Peyer's patch (tissue), 4 donors: ENCODE data around the gene VWDE.

Source experiments
- POLR2A ChIP-seq, 2 donors: fragments of 450-650 bp; IDR thresholded peaks; one replicate each; pipeline ENCODE4 v1.5.1; 2017; ENCODE audit warnings: antibody characterized with exemption in 2 of 2, mild to moderate bottlenecking in 2 of 2, moderate library complexity in 2 of 2
- TF ChIP-seq, protein P1 (sequence below), 6 experiments: fragments of 450-650 bp in 4 of 6; fragments of 200-600 bp in 2 of 6; sonication (generic) in 1 of 6; IDR thresholded peaks; one replicate each; pipeline ENCODE4 v1.5.1; 2017 to 2019; ENCODE audit warnings: antibody characterized with exemption in 6 of 6, mild to moderate bottlenecking in 3 of 6, moderate library complexity in 1 of 6

GRCh38 chr7:12402365-12402725 is 1.3 kb downstream of the VWDE start:
- TF ChIP-seq, protein P1, sequence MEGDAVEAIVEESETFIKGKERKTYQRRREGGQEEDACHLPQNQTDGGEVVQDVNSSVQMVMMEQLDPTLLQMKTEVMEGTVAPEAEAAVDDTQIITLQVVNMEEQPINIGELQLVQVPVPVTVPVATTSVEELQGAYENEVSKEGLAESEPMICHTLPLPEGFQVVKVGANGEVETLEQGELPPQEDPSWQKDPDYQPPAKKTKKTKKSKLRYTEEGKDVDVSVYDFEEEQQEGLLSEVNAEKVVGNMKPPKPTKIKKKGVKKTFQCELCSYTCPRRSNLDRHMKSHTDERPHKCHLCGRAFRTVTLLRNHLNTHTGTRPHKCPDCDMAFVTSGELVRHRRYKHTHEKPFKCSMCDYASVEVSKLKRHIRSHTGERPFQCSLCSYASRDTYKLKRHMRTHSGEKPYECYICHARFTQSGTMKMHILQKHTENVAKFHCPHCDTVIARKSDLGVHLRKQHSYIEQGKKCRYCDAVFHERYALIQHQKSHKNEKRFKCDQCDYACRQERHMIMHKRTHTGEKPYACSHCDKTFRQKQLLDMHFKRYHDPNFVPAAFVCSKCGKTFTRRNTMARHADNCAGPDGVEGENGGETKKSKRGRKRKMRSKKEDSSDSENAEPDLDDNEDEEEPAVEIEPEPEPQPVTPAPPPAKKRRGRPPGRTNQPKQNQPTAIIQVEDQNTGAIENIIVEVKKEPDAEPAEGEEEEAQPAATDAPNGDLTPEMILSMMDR (IDR thresholded peaks at IDR 0.05), result no peak
- TF ChIP-seq POLR2A (IDR thresholded peaks at IDR 0.05), result no peak
